GM19438 (cell line): ENCODE data around the gene CELF2.

Experiments
- ATAC-seq: cut with Tn5 transposase; IDR thresholded peaks from one replicate; pipeline ENCODE4 v1.9.1; 2021; ENCODE audit warnings: low read depth; ENCODE audit not compliant: unreplicated experiment

CELF2 gene

GRCh38 chr10:11150879-11151415 lies 133.3 kb downstream of the CELF2 start:
- no peak for ATAC-seq

- no peak for ATAC-seq
These were observed 135.1 kb downstream of the CELF2 start for GRCh38 chr10:11152801-11153200.

GRCh38 chr10:11153245-11153644 lies 135.6 kb downstream of the CELF2 start:
- ATAC-seq, result no peak

GRCh38 chr10:11153766-11154165 lies 136.1 kb downstream of the CELF2 start:
- no peak for ATAC-seq

DNA sequence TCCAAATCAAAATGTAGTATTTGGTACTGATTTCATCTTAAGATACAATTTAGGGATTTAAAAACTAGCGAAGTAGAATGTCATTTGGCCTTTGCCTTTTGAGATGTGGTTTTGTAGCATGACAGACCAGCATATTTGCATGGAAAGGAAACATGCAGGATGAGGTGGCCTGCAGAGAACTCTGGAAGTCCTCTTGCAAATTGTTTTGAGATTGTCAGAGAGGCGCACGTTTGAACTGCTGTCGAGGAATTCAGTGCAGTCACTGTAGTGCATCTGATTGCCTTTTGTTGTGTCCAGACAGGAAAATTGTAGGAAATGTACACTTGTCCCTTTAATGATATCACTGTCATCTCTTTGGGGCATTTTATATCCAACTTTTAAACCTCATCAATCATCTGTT lies 136.7 kb downstream of the CELF2 start:
- ATAC-seq, result no peak

- ATAC-seq, result no peak
These were observed 137.3 kb downstream of the CELF2 start for GRCh38 chr10:11154849-11155498.

- no peak for ATAC-seq
These were observed 138.8 kb downstream of the CELF2 start for GRCh38 chr10:11156480-11156879.

- no peak for ATAC-seq
These were observed 139.8 kb downstream of the CELF2 start for GRCh38 chr10:11157292-11158076.

- ATAC-seq, result no peak
These were observed 140.4 kb downstream of the CELF2 start for GRCh38 chr10:11158080-11158479.

GRCh38 chr10:11159543-11160215 lies 142.0 kb downstream of the CELF2 start:
- ATAC-seq, result no peak

GRCh38 chr10:11161096-11161495 lies 143.4 kb downstream of the CELF2 start:
- ATAC-seq, result no peak

DNA sequence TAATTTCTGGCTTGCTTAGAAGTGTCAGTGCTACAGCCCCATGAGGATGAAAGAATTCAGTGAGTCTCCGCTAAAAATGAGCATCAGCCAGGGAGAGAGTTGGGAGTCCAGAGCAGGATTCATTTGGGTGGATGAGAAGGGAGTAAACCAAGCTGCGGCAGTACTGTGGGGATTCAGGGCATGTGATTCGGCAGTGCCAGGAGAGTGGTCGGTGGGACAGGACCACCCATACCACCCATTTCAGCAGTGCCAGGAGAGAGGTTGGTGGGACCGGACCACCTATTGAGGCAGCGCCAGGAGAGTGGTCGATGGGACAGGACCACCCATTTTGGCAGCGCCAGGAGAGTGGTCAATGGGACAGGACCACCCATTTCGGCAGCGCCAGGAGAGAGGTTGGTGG lies 144.2 kb downstream of the CELF2 start:
- ATAC-seq, result no peak

- ATAC-seq, result peak; percentile 75
These were observed 145.3 kb downstream of the CELF2 start for GRCh38 chr10:11162828-11163599.

DNA sequence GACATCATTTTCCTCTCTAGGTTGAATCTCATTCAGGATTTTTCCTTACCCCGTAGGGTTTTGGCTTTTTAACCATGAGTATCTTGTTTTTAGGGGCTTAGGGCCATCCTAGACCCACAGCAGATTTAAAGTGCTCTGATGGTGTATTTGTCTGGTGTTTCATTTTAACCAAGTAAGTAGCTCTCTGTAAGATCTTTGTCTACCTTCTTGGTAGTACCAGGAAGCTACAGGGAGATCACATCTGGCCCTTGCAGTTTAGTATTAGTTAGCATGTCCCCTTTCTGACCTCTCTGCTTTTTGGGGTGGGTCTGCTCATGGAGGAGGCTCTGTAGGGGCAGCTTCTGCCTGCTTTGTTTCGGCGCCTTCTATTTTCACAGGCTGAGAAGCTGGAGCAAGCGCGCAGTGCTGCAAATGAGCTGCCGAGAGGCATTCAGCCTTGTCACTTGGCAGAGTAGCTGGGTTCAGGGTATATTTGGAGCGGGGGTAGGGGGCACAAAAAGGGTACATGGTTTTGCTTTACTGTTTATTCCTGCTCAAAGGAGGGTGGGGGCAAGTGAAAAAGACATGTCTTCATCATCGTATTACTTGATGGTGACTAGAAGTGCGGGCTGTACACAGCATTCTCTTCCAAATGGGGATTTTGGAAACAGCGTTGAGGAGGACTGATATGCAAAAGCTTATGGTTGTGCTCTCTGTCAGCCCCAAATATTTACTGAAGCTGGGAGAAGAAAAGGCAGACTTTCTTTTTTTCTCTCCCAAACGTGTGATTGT lies 146.3 kb downstream of the CELF2 start:
- ATAC-seq, result no peak

GRCh38 chr10:11164551-11164802 lies 146.8 kb downstream of the CELF2 start:
- ATAC-seq, result no peak

DNA sequence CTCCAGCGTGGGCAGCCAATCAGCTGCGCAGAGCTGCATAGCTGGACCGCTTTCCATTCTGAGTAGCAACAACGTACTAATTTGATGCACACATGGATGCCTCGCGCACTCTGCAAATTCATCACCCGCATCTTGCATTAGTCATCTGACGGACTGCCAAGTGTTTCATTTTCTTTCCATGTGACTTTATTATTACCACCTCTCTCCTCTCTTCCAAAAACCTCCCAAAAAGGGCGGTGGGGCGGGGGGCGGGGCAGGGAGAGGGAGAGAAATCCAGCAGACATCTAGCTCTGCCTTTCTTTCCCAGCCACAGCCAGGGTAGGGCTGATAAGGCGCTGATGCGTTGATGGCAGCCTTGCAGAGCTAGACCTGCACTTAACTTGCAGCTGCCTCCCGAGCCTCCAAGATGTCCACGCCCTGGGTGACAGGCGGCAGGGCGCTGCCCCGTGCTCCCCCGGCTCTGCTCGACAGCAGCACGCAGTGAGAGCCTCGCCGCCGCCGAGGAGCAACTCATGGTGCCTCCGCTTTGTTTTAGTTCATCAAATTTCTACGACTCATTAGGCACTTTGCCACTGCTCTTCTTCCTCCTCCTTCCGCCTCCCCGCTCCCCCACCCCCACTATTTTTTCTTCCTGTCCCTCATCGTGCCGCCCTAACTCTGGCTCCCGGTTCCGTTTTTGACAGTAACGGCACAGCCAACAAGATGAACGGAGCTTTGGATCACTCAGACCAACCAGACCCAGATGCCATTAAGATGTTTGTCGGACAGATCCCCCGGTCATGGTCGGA lies 147.3 kb downstream of the CELF2 start:
- no peak for ATAC-seq

DNA sequence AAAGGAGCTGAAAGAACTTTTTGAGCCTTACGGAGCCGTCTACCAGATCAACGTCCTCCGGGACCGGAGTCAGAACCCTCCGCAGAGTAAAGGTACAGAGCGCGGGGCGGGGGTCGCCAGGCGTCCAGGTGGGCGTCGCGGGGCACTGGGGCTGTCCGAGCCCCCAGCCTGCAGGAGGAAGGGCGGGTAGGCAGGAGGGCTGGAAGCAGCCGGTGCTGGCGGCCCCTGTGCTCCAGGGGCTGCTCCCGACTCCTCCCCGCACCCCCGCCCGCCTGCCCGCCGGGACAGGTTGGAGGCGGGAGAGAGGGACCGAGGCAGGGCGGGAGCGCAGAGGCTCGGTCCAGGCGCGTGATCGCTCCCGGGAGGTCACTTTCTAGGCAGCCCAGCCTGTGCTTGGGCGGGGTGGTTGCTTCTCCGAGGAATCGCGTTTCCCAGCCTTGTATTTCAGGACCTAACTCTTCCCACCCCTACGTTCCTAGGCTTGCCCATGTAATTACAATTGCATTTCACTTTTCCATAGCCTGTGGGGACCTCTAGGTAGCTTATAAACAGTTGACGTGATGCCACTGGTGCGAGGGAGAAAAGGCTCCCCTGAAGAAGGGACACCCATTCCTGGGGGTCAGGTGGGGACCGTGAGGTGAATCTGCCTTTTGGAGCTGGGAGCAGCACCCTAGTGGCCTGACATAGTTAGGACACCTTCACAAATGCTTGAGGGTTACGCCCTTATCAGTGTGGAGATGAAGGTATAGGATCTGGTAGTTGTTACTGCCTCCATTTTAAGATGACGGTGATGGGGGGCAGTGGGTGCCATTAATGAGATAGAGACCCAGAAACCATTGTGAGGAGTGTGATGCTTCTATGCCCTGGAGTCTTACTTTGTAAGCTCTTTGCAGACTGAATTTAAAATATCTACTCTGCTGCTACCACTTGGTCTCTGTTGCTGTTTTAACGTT lies 148.2 kb downstream of the CELF2 start:
- ATAC-seq, result peak; percentile 62

- no peak for ATAC-seq
These were observed 148.9 kb downstream of the CELF2 start for GRCh38 chr10:11166550-11166949.
